Endothelial cell of umbilical vein (primary cell): Measurements from ENCODE around the gene FBXO10.

Source experiments
- EZH2 ChIP-seq: IDR thresholded peaks from 2 replicates; pipeline ENCODE4 v1.6.1; 2012; ENCODE audit warnings: borderline replicate concordance, low read depth, mild to moderate bottlenecking, moderate library complexity, low read length, inconsistent platforms; ENCODE audit not compliant: severe bottlenecking
- JUN ChIP-seq: IDR thresholded peaks from 2 replicates; pipeline ENCODE4 v1.6.1; 2011; ENCODE audit warnings: borderline replicate concordance, low read depth; ENCODE audit not compliant: insufficient read length, insufficient read depth
- MYC ChIP-seq: IDR thresholded peaks from one replicate; pipeline ENCODE4 v1.6.1; 2011; ENCODE audit warnings: mild to moderate bottlenecking, low read depth, low read length
- POLR2A ChIP-seq: IDR thresholded peaks from 2 replicates; pipeline ENCODE4 v1.6.1; 2012; ENCODE audit warnings: low read depth, mild to moderate bottlenecking, control low read depth, low read length
- POLR2AphosphoS5 ChIP-seq: IDR thresholded peaks from 2 replicates; pipeline ENCODE4 v1.6.1; 2012; ENCODE audit warnings: low read depth, mild to moderate bottlenecking, control low read depth, low read length, moderate library complexity; ENCODE audit not compliant: insufficient read depth
- TF ChIP-seq, protein P1 (sequence below), 2 donors: IDR thresholded peaks; 1 replicate in 1 of 2; 2 replicates in 1 of 2; pipeline ENCODE4 v1.5.1; 2011; ENCODE audit warnings: low read length in 2 of 2, mild to moderate bottlenecking in 2 of 2, moderate library complexity in 2 of 2, control low read depth in 1 of 2, inconsistent platforms in 1 of 2, low read depth in 1 of 2; ENCODE audit not compliant: insufficient read depth in 1 of 2; ENCODE audit errors: extremely low read depth in 1 of 2

DNA sequence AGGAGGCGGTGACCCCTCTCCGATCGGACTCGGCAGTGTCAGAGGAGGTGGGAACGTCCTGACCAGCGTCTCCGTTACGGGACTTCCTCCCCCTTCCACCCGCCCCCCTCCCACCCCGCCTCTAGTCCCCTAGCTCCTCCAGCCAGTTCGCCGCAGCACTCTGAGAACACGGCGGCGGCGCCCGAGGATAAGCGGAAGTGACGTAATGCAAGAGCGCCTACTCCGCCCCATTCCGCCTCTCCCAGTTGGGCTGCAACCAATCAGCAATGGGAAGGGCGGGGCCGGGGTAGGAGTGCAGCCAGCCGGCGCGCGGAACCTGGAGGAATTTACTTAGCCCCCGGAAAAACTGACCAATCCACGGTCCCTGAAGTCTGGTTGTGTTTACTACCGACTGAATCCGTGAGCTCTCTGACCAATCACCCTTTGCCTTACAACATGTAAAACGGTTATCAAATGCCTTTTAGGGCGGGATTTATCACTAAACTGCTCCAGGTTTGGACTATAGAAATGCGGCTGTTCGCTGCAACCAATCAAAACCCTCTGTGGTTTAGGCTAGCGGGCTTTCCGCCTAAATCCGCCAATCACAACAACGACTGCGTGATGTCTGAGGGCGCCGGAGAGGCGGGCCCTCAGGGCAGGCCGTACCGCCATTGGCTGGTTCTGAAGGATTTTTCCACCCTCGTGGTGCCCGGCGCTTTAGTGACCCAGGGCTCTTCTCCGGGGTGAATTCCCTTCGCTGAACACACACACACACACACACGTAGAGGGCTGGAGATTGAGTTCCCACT, 110.7 kb downstream of the FBXO10 start, which contains the start of gene ZBTB5:
- TF ChIP-seq, protein P1, sequence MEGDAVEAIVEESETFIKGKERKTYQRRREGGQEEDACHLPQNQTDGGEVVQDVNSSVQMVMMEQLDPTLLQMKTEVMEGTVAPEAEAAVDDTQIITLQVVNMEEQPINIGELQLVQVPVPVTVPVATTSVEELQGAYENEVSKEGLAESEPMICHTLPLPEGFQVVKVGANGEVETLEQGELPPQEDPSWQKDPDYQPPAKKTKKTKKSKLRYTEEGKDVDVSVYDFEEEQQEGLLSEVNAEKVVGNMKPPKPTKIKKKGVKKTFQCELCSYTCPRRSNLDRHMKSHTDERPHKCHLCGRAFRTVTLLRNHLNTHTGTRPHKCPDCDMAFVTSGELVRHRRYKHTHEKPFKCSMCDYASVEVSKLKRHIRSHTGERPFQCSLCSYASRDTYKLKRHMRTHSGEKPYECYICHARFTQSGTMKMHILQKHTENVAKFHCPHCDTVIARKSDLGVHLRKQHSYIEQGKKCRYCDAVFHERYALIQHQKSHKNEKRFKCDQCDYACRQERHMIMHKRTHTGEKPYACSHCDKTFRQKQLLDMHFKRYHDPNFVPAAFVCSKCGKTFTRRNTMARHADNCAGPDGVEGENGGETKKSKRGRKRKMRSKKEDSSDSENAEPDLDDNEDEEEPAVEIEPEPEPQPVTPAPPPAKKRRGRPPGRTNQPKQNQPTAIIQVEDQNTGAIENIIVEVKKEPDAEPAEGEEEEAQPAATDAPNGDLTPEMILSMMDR (IDR thresholded peaks at IDR 0.05; ENCODE audit: extremely low read depth in 1 of 2, insufficient read depth in 1 of 2, low read depth in 1 of 2, low read length in 2 of 2) = no peak
- TF ChIP-seq EZH2 = peak; percentile 56
- peak; percentile 54 for TF ChIP-seq POLR2AphosphoS5
- no peak for TF ChIP-seq POLR2A
- TF ChIP-seq MYC = no peak
- TF ChIP-seq JUN = peak; percentile 52
